Measurements from ENCODE around the gene WDR27.
"Not testable (repeated sequence)": the region's sequence is repeated elsewhere in the genome, so short reads cannot be mapped to it uniquely, and the experiment has no call there.

The WDR27 gene

GRCh38 chr6:169472786-169473416, 228.9 kb downstream of the WDR27 start:
- Mint-ChIP-seq H3K4me1 (no peaks in the 10 kb centered on the region), H3K9me3 (peaks cover 31% of the 10 kb centered on the region), H3K27ac (no peak overlapping the region), H3K36me3 (no peaks in the 10 kb centered on the region), H3K4me3 (no peak overlapping the region)
- no peak for DNase-seq (ENCODE audit: low spot score in 2 of 2)
- no peak for ATAC-seq

DNA sequence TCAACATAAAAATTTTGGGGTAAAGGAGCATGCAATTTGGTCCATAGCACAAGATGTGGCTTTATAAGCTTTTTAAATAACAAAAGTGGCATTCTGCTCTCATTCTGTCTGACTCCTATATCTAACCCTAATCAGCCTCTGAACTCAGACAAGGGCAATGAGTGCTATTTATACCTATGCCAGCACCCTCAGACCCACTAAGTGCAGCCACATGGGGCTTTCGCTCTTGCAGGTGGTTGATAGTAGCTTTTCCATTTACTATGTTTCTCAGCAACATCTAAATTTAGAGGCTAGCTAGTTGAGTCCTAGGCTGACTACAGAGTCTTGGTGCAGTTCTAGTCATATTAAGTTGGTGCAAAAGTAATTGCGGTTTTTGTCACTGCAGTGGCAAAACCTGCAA, 231.0 kb downstream of the WDR27 start:
- ATAC-seq (no peak), DNase-seq (ENCODE audit: low spot score in 2 of 2) (no peak)
- no peaks in the 10 kb centered on the region for H3K4me1 Mint-ChIP-seq
- no peak overlapping the region for H3K27ac Mint-ChIP-seq
- peaks cover 27% of the 10 kb centered on the region for H3K9me3 Mint-ChIP-seq
- no peaks in the 10 kb centered on the region for H3K36me3 Mint-ChIP-seq
- H3K4me3 Mint-ChIP-seq: no peak overlapping the region

DNA sequence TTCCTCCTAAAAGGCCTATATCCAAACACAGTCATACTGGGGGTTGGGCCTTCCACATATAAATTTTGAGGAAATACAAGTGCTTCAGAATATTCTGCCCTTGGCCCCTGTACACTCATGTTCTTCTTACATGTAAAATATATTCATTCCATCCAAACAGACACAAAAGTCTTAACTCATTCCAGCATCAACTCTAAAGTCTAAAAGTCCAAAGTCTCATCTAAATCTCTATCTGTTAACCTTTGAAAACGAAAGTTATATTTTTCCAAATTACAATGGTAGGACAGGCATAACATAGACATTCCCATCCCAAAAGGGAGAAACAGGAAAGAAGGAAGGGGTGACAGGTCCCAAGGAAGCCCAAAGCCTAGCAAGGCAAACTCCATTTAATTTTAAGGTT, 232.8 kb downstream of the WDR27 start:
- DNase-seq (ENCODE audit: low spot score in 2 of 2) (no peak), ATAC-seq (no peak)
- Mint-ChIP-seq H3K9me3 (peaks cover 23% of the 10 kb centered on the region), H3K4me3 (no peak overlapping the region), H3K27ac (no peak overlapping the region), H3K4me1 (no peaks in the 10 kb centered on the region), H3K36me3 (no peaks in the 10 kb centered on the region)

GRCh38 chr6:169467755-169468154, 234.1 kb downstream of the WDR27 start:
- not testable (repeated sequence) for H3K4me3 Mint-ChIP-seq; ATAC-seq; H3K27ac Mint-ChIP-seq; H3K4me1 Mint-ChIP-seq; H3K36me3 Mint-ChIP-seq; DNase-seq (ENCODE audit: low spot score in 2 of 2)
- H3K9me3 Mint-ChIP-seq: peaks cover 23% of the 10 kb centered on the region

GRCh38 chr6:169466256-169466655, 235.6 kb downstream of the WDR27 start:
- not testable (repeated sequence) for H3K4me3 Mint-ChIP-seq, ATAC-seq

DNA sequence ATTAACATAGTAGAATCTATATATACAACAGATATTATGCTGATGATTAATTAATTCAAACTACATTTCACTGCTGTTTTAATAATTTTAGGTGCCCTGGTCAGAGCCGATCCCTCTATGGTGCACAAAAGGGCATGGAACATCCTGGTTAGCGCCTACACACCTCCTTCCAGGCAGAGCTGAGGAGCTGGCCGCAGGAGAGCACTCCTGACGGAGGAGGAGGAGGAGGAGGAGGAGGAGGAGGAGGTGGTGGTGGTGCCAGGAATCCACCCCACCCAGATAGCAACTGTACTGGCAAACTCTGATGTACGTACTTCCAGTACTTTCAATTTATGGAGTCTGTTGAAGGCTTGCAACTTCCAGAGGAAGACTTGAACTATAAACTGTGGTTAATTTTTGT, 244.1 kb downstream of the WDR27 start:
- peaks cover 3% of the 10 kb centered on the region for H3K9me3 Mint-ChIP-seq
- no peak for ATAC-seq

More at GRCh38 chr6:169466256-169466655, 235.6 kb downstream of the WDR27 start:
- DNase-seq (ENCODE audit: low spot score in 2 of 2); H3K27ac Mint-ChIP-seq; H3K36me3 Mint-ChIP-seq; H3K4me1 Mint-ChIP-seq: not testable (repeated sequence)
- H3K9me3 Mint-ChIP-seq: peaks cover 26% of the 10 kb centered on the region

DNA sequence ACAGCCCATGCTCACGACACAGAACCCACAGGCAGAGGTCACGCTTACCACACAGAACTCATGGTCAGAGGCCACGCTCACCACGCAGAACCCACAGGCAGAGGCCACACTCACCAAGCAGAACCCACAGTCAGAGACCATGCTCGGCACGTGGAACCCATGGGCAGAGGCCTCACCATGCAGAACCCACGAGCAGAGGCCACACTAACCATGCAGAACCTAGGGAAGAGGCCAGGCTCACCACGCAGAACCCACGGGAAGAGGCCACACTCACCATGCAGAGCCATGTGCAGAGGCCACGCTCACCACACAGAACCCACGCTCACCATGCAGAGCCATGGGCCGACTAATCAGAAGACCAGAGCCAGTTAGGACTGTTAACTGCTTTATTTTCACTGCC, 245.0 kb downstream of the WDR27 start:
- Mint-ChIP-seq H3K4me3 (no peak overlapping the region), H3K9me3 (peaks cover 3% of the 10 kb centered on the region), H3K27ac (no peak overlapping the region), H3K36me3 (no peaks in the 10 kb centered on the region), H3K4me1 (no peaks in the 10 kb centered on the region)
- ATAC-seq (no peak), DNase-seq (ENCODE audit: low spot score in 2 of 2) (no peak)

More for the DNA sequence above, 244.1 kb downstream of the WDR27 start:
- H3K36me3 Mint-ChIP-seq: no peaks in the 10 kb centered on the region
- no peak overlapping the region for H3K4me3 Mint-ChIP-seq
- DNase-seq (ENCODE audit: low spot score in 2 of 2): no peak
- no peak overlapping the region for H3K27ac Mint-ChIP-seq
- H3K4me1 Mint-ChIP-seq: no peaks in the 10 kb centered on the region

DNA sequence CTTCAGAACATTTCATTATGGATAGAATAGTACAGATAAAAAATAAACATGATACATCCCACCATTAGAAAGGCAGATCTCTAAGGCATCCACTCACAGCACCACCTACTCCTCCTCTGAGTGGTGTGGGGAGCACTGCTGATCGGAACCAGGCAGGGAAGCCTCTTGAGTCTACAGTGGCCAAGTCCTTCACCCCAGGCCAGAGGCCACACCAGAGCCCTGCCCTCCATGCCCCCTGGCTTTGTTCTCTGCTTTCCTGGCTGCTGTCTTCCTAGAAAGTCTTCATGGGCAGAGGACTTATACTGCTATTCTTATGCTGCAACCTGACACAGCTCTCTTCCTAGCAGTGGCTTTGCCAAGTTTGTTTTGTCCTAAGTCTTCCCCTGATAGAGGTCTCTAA, 246.4 kb downstream of the WDR27 start:
- H3K9me3 Mint-ChIP-seq: no peaks in the 10 kb centered on the region
- H3K4me3 Mint-ChIP-seq: no peak overlapping the region
- DNase-seq (ENCODE audit: low spot score in 2 of 2) (no peak), ATAC-seq (no peak)
- H3K4me1 Mint-ChIP-seq: no peaks in the 10 kb centered on the region
- no peak overlapping the region for H3K27ac Mint-ChIP-seq
- H3K36me3 Mint-ChIP-seq: no peaks in the 10 kb centered on the region

DNA sequence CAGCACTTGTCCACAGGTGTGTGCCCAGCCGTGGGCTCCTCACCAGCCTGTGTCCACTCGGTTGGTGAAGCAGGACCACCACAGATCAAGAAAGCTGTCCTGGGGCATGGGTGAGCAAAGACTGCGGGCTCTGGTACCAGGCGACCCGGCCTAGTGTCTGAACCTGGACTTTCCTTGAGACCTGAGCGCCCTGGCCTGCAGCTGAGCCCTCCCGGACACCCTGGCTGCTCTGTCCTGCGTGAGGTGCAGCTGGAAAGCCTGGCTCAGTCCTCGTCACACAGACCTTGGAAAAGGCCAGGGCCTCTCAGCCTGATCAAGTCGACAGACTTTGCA, 247.0 kb downstream of the WDR27 start:
- no peak overlapping the region for H3K4me3 Mint-ChIP-seq
- H3K27ac Mint-ChIP-seq: no peak overlapping the region

DNA sequence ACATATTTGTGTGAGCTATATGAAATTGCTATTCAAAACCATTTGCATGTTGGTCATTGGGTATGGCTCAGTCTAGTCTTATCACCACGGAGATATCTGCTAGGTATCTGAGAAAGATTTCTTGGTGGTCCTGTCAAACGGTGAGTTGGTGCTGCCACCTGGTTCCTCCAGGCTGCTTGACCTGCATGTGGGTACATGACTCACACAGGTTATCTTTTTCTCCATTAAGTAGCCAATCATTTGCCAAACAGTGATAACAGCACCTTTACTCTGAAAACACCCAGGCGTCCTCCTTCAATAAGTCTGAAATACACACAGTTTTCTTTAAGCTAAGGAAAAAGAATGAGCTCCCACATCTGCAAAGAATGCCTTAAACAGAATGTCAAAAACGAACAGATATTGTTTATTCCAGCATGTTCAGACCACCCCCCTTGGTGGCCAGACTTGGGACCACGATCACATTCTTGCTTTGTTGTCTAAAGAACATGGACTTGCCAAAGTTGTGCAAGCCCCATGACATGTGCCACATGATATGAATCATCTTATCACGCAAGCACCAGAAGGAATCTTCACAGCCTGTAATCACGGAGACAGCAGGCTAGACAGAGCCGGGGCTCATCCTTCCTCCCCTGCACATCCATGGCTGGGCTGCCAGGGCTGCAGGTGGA, 247.5 kb downstream of the WDR27 start:
- H3K4me1 Mint-ChIP-seq: no peaks in the 10 kb centered on the region
- H3K36me3 Mint-ChIP-seq: no peaks in the 10 kb centered on the region
- ATAC-seq (no peak), DNase-seq (ENCODE audit: low spot score in 2 of 2) (no peak)
- H3K27ac Mint-ChIP-seq: no peak overlapping the region
- H3K4me3 Mint-ChIP-seq: no peak overlapping the region
- no peaks in the 10 kb centered on the region for H3K9me3 Mint-ChIP-seq

More for the DNA sequence above, 247.0 kb downstream of the WDR27 start:
- DNase-seq (ENCODE audit: low spot score in 2 of 2) (no peak), ATAC-seq (no peak)
- Mint-ChIP-seq H3K9me3 (no peaks in the 10 kb centered on the region), H3K4me1 (no peaks in the 10 kb centered on the region), H3K36me3 (no peaks in the 10 kb centered on the region)

DNA sequence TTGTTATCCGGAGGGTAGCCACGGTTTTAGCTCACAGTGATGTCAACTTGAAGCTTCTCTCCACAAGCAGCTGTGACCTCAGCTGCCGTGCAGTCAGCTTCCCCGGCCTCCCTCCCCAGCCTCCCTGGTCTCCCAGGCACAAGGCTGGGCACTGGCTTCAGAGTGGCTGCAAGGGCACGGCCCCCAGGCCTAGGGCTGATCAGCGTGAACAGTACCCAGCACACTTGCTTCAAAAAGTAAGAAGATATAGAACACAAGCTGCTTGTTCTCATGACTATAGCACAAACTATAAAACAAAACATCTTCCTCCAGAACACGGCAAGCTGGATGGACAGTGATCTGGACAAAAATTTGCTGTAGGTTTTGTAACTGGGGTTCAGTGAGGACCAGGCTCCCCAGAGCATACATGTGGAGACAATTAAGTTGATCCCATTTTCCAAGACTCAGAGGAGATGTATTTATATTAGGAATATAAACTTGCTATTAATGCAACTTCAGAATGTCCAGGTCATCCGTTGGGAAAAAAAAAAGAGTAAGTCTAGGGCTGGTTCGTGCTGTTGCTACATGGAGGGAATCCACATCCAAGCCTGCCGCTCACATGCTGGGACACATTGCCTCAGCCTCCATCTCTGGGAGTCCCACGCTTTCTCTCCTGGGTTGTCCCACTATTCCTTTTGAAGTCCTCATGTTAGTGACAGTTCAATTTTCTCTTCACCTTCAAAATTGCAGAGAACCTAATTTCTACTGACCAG, 248.8 kb downstream of the WDR27 start:
- H3K4me3 Mint-ChIP-seq: no peak overlapping the region
- H3K27ac Mint-ChIP-seq: no peak overlapping the region

DNA sequence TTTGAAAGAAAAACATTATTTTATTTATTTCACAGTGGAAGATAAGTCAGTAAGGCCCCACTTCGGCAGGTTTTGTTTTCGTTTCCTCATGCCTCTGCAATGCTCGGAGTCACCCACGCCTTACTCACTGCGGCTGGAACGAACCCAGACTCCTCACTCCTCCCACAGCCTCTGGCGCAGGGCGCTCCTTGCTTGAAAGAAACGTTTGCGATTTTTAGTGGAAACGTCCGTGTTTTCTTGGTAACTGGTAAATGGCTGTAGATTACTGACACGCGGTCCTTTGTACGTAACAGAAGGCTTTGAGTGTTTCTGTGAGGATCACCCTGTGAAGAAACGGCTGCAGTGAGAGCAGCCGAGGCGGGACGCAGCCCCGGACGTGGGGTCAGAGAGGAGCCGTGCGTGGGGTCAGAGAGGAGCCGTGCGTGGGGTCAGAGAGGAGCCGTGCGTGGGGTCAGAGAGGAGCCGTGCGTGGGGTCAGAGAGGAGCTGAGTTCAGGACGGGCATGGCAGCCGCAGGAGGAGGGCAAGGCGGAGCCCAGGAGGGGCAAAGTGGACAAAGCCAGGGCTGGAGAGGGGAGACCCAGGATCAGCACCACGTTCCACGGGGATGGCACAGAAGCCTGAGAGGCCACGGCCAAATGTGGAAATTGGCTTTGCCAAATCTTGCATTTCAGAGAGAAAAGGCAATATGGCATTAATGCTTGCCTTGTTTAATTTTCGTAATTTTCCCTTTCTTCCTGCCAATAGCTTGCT, 249.5 kb downstream of the WDR27 start:
- Mint-ChIP-seq H3K9me3 (no peaks in the 10 kb centered on the region), H3K4me3 (no peak overlapping the region), H3K27ac (no peak overlapping the region), H3K36me3 (no peaks in the 10 kb centered on the region), H3K4me1 (no peaks in the 10 kb centered on the region)
- DNase-seq (ENCODE audit: low spot score in 2 of 2) (no peak), ATAC-seq (no peak)

More for the DNA sequence above, 248.8 kb downstream of the WDR27 start:
- ATAC-seq (no peak), DNase-seq (ENCODE audit: low spot score in 2 of 2) (no peak)
- no peaks in the 10 kb centered on the region for H3K4me1 Mint-ChIP-seq
- no peaks in the 10 kb centered on the region for H3K9me3 Mint-ChIP-seq
- H3K36me3 Mint-ChIP-seq: no peaks in the 10 kb centered on the region

DNA sequence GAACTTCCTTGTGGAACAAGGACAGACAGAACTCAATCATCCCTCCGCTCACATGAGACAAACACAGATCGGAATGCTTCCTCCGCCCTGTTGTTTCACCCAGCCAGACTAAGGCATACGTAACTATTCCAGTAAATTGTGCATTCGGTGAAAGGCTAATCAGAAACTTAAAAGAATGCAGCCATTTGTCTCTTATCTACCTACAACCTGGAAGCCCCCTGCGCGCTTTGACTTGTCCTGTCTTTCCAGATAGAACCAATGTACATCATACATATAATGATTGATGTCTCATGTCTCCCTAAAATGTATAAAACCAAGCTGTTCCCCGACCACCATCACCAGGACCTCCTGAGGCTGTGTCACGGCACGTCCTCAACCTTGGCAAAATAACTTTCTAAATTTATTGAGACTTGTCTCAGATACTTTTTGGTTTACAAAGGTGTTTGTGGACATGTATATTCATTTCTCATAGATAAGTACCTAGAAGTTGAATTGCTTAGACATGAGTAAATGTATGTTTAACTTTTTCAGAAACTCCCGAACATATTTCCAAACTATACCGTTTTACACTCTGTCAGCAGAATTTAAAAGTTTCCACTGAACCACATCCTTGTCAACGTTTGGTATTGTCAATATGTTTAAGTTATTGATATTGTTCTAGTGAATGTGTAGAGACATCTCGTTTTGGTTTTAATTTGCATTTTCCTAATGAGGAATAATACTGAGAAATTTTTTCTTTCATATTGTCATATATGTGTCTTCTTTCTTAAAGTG, 250.6 kb downstream of the WDR27 start:
- no peaks in the 10 kb centered on the region for H3K9me3 Mint-ChIP-seq
- ATAC-seq: no peak
- no peak for DNase-seq (ENCODE audit: low spot score in 2 of 2)

GRCh38 chr6:169450097-169450496, 251.7 kb downstream of the WDR27 start:
- ATAC-seq: no peak
- no peaks in the 10 kb centered on the region for H3K4me1 Mint-ChIP-seq

More for the DNA sequence above, 250.6 kb downstream of the WDR27 start:
- H3K4me3 Mint-ChIP-seq: no peak overlapping the region
- H3K36me3 Mint-ChIP-seq: no peaks in the 10 kb centered on the region
- no peak overlapping the region for H3K27ac Mint-ChIP-seq
- H3K4me1 Mint-ChIP-seq: no peaks in the 10 kb centered on the region

DNA sequence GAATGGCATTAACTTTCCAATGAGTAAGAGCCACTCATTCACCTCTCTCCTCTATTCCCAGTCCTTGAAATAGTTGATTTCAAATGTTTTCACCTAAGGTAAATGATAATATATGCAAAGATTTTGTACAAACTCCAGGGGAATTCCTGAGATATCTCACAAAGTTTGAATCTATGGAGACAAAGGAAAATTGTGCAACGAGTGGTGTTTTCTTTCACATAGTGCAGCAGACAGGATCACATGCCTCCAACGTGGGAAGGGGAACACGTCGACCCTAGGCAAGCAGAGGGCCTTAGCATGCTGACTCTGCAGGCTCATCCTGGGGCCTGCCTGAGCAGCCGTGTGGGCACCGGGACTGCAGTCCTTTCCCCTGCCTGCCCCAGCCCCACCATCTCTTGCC, 252.6 kb downstream of the WDR27 start:
- no peak overlapping the region for H3K4me3 Mint-ChIP-seq
- no peaks in the 10 kb centered on the region for H3K4me1 Mint-ChIP-seq
- H3K36me3 Mint-ChIP-seq: no peaks in the 10 kb centered on the region
- ATAC-seq (no peak), DNase-seq (ENCODE audit: low spot score in 2 of 2) (no peak)
- no peak overlapping the region for H3K27ac Mint-ChIP-seq
- H3K9me3 Mint-ChIP-seq: no peaks in the 10 kb centered on the region

More at GRCh38 chr6:169450097-169450496, 251.7 kb downstream of the WDR27 start:
- no peaks in the 10 kb centered on the region for H3K36me3 Mint-ChIP-seq
- no peak for DNase-seq (ENCODE audit: low spot score in 2 of 2)
- H3K9me3 Mint-ChIP-seq: no peaks in the 10 kb centered on the region
- H3K27ac Mint-ChIP-seq: no peak overlapping the region
- no peak overlapping the region for H3K4me3 Mint-ChIP-seq
